Muscle of leg (tissue), 11 donors: ENCODE measurements around the gene CIB4. TPM values are rescaled to one million over a fixed set of nuclear protein-coding genes. Genes with fewer than 3 reads are reported as not detected.

Experiments used
- DNase-seq: peaks from one replicate; pipeline ENCODE4 v3.0.0; 2013
- H3K27ac ChIP-seq: one replicate; pipeline ENCODE4 v1.5.1; 2013; ENCODE audit warnings: mild to moderate bottlenecking, low read length, control low read depth
- H3K27me3 ChIP-seq: one replicate; pipeline ENCODE4 v1.6.1; 2013; ENCODE audit warnings: low read length; ENCODE audit not compliant: control insufficient read depth, insufficient read depth
- H3K36me3 ChIP-seq: one replicate; pipeline ENCODE4 v1.6.1; 2013; ENCODE audit warnings: low read length; ENCODE audit not compliant: control insufficient read depth, insufficient read depth
- H3K4me1 ChIP-seq: one replicate; pipeline ENCODE4 v1.6.1; 2013; ENCODE audit warnings: low read length; ENCODE audit not compliant: control insufficient read depth, insufficient read depth
- H3K4me3 ChIP-seq: one replicate; pipeline ENCODE4 v1.5.1; 2013; ENCODE audit warnings: low read length, control low read depth
- H3K9me3 ChIP-seq: replicated peaks from 2 replicates; pipeline ENCODE4 v1.6.1; 2013; ENCODE audit warnings: low read depth, low read length; ENCODE audit not compliant: control insufficient read depth
- WGBS: methylation state at CpG from one replicate; pipeline ENCODE4 v1.1.5; 2013; ENCODE audit warnings: missing lambda C conversion rate; ENCODE audit not compliant: insufficient coverage; 5-methylcytosine and 5-hydroxymethylcytosine counted together
- polyA plus RNA-seq, 8 donors: library from polyadenylated mRNA; unstranded; fragments of 120-200 nt; gene quantifications; one replicate each; pipeline versions ENCODE4 v1.2.1 to v1.2.3, GENCODE V29; 2013; ENCODE audit warnings: inconsistent platforms in 1 of 8, low replicate concordance in 1 of 8; ENCODE audit not compliant: insufficient read length in 8 of 8, insufficient read depth in 1 of 8
- total RNA-seq: library from RNA; stranded (reverse); fragments of 120-200 nt; gene quantifications from one replicate; pipeline ENCODE4 v1.2.4, GENCODE V29; 2013

The CIB4 gene
- total and polyA plus RNA-seq, 9 donors, result not detected

DNA sequence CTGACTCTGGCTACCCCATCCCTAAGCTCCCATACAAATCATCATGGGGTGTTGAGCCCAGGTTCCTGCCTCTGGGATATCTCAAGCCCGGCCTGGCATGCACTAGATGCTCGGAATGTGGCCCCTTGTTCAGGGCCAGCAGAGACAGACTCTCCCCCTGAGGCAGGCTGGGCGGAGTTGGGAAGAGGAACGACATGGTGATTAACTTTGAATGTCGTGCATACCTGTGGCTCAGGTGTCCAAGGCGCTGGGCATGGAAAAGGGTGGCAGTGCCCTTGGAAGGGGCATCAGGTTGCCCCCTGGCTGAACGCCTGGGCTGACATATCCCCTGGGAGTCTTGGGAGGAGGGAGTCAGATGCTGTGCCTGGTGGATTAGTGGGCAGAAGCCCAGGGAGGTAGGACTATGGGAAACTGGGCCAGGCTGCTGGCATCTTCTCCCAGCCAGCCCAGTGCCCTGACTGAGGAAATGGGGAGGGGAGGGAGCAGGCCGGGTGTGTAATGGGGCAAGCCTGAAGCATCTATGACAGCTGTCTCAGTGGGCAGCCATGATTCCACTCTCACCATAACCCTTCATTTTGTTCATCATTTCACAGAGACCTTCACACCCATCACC is 105.4 kb downstream of the CIB4 start:
- Histone ChIP-seq H3K27ac (no peak overlapping the region), H3K27me3 (peaks cover 6% of the 10 kb centered on the region), H3K9me3 (no peaks in the 10 kb centered on the region), H3K4me1 (peaks cover 13% of the 10 kb centered on the region), H3K4me3 (no peak overlapping the region), H3K36me3 (no peaks in the 10 kb centered on the region)
- 78% methylated on average over 6 of the region's 8 CpGs for WGBS
- DNase-seq, result no peak

GRCh38 chr2:26534865-26535662 is 106.1 kb downstream of the CIB4 start:
- DNase-seq, result no peak
- WGBS, result 84% methylated on average over 11 of the region's 13 CpGs

GRCh38 chr2:26534098-26534864 is 106.9 kb downstream of the CIB4 start:
- H3K27me3 ChIP-seq, result peaks cover 2% of the 10 kb centered on the region
- WGBS, result 93% methylated on average over 3 of the region's 4 CpGs

More at GRCh38 chr2:26534865-26535662, 106.1 kb downstream of the CIB4 start:
- no peaks in the 10 kb centered on the region for H3K9me3 ChIP-seq
- no peaks in the 10 kb centered on the region for H3K36me3 ChIP-seq
- peaks cover 3% of the 10 kb centered on the region for H3K27me3 ChIP-seq
- no peak overlapping the region for H3K27ac ChIP-seq
- peaks cover 13% of the 10 kb centered on the region for H3K4me1 ChIP-seq
- H3K4me3 ChIP-seq, result no peak overlapping the region

GRCh38 chr2:26533661-26534060 is 107.5 kb downstream of the CIB4 start:
- Histone ChIP-seq H3K4me1 (peaks cover 13% of the 10 kb centered on the region), H3K27ac (no peak overlapping the region), H3K4me3 (no peak overlapping the region), H3K36me3 (no peaks in the 10 kb centered on the region), H3K9me3 (no peaks in the 10 kb centered on the region), H3K27me3 (peaks cover 2% of the 10 kb centered on the region)
- WGBS, result 80% methylated on average over 7 of the region's 7 CpGs
- DNase-seq, result no peak

More at GRCh38 chr2:26534098-26534864, 106.9 kb downstream of the CIB4 start:
- no peaks in the 10 kb centered on the region for H3K36me3 ChIP-seq
- no peak for DNase-seq
- H3K9me3 ChIP-seq, result no peaks in the 10 kb centered on the region
- H3K4me3 ChIP-seq, result no peak overlapping the region
- H3K4me1 ChIP-seq, result peaks cover 13% of the 10 kb centered on the region
- H3K27ac ChIP-seq, result no peak overlapping the region

GRCh38 chr2:26532301-26533250 is 108.6 kb downstream of the CIB4 start:
- WGBS, result 78% methylated on average over 12 of the region's 12 CpGs
- no peak for DNase-seq

More at GRCh38 chr2:26532301-26533250, 108.6 kb downstream of the CIB4 start:
- Histone ChIP-seq H3K4me3 (no peak overlapping the region), H3K27ac (no peak overlapping the region), H3K4me1 (peaks cover 13% of the 10 kb centered on the region), H3K27me3 (peaks cover 2% of the 10 kb centered on the region), H3K36me3 (no peaks in the 10 kb centered on the region), H3K9me3 (no peaks in the 10 kb centered on the region)

Other genes with a start within 250 kb of the CIB4 start
- gene DRC1, start 239.4 kb downstream of the CIB4 start, total RNA-seq, result 0.31 TPM
- gene DRC1, start 239.4 kb downstream of the CIB4 start, polyA plus RNA-seq, result under 1 TPM; 0.09 to 0.58 (median 0.21) TPM
- gene OTOF, start 163.2 kb downstream of the CIB4 start, total RNA-seq, result 10.6 TPM
- 10 to 100 TPM in 7 of 8 donors, 1 to 10 TPM in 1; 8.6 to 28.0 (median 20.8) TPM for gene OTOF, start 163.2 kb downstream of the CIB4 start, polyA plus RNA-seq
- 1.1 TPM for gene KCNK3, start 51.4 kb upstream of the CIB4 start, total RNA-seq
- 1 to 10 TPM in 7 of 8 donors, under 1 TPM in 1; 0.88 to 4.0 (median 1.6) TPM for gene KCNK3, start 51.4 kb upstream of the CIB4 start, polyA plus RNA-seq
- 8.9 TPM for gene SLC35F6, start 122.9 kb upstream of the CIB4 start, total RNA-seq
- gene SLC35F6, start 122.9 kb upstream of the CIB4 start, polyA plus RNA-seq, result 10 to 100 TPM in 1 of 8 donors, 1 to 10 TPM in 7; 7.3 to 11.8 (median 8.7) TPM
- 4.3 TPM for gene CENPA, start 144.7 kb upstream of the CIB4 start, total RNA-seq
- gene CENPA, start 144.7 kb upstream of the CIB4 start, polyA plus RNA-seq, result 10 to 100 TPM in 2 of 8 donors, 1 to 10 TPM in 6; 5.3 to 10.8 (median 8.5) TPM
- gene DPYSL5, start 206.8 kb upstream of the CIB4 start, total RNA-seq, result 10.0 TPM
- gene DPYSL5, start 206.8 kb upstream of the CIB4 start, polyA plus RNA-seq, result 10 to 100 TPM; 15.2 to 33.6 (median 22.6) TPM